K562 (cell line): ENCODE measurements around the gene ZBTB20. TPM values are rescaled to one million over a fixed set of nuclear protein-coding genes. Genes with fewer than 3 reads are reported as not detected.

Source experiments
- ATAC-seq: fragments of 200-7000 bp; cut with Tn5 transposase; 3 replicates; pipeline ENCODE4 v1.9.1; 2020; ENCODE audit warnings: moderate library complexity
- BruUV-seq: library from RNA; stranded (reverse); fragments of 400-500 nt; replicated peaks from 2 replicates; lab custom pipeline; 2021; lab: Mats Ljungman, UMichigan
- CTCF ChIA-PET: fragments of 300-600 bp; formaldehyde crosslinking; extraction: SDS; loops from one replicate; lab custom pipeline; 2021; ENCODE audit warnings: low intra/inter-chr PET ratio; lab: Yijun Ruan, JAX
- POLR2A ChIA-PET: fragments of 300-600, 350-650 bp; sonication (Branson Sonifier 250); formaldehyde crosslinking; extraction: SDS; loops from one replicate; lab custom pipeline; 2021; ENCODE audit warnings: antibody characterized with exemption, inconsistent platforms; lab: Yijun Ruan, JAX
- DNase-seq, 4 experiments: peaks; one replicate each; pipeline versions ENCODE4 v3.0.0 to v3.0.0-alpha.2; 2011 to 2018; ENCODE audit warnings: low spot score in 3 of 4, mixed read lengths in 3 of 4; ENCODE audit errors: extremely low read depth in 1 of 4
- FAIRE-seq: peaks from 2 replicates; lab custom pipeline; 2011; peaks lifted over from hg19 to GRCh38; lab: Jason Lieb, UNC
- H2AFZ ChIP-seq: 2 replicates; pipeline ENCODE4 v1.6.0; 2011; ENCODE audit warnings: low read depth, low read length, control low read depth, inconsistent platforms
- H3K27ac ChIP-seq: fragments of 200-600 bp; 3 replicates; pipeline ENCODE4 v1.8.0; 2011; ENCODE audit warnings: low read depth, mild to moderate bottlenecking, control low read depth, inconsistent platforms, low read length, moderate library complexity, mixed read lengths; ENCODE audit errors: extremely low read depth
- H3K27me3 ChIP-seq, 2 experiments: fragments of 300-600 bp in 1 of 2; 2 replicates in 1 of 2; 3 replicates in 1 of 2; pipeline versions ENCODE4 v1.6.0 to v1.8.0; 2011; ENCODE audit warnings: inconsistent platforms in 2 of 2, low read length in 2 of 2, mild to moderate bottlenecking in 1 of 2, mixed read lengths in 1 of 2, moderate library complexity in 1 of 2; ENCODE audit not compliant: control insufficient read depth in 2 of 2, insufficient read depth in 2 of 2
- H3K36me3 ChIP-seq: fragments of 300-600 bp; 3 replicates; pipeline ENCODE4 v1.8.0; 2011; ENCODE audit warnings: mild to moderate bottlenecking, low read length, inconsistent platforms; ENCODE audit not compliant: control insufficient read depth, insufficient read depth
- H3K4me1 ChIP-seq, 2 experiments: fragments of 200-600 bp in 1 of 2; replicated peaks in 1 of 2; 2 replicates in 1 of 2; 3 replicates in 1 of 2; pipeline versions ENCODE4 v1.5.1 to v1.8.0; 2011; ENCODE audit warnings: inconsistent platforms in 2 of 2, low read length in 2 of 2, mild to moderate bottlenecking in 1 of 2, mixed read lengths in 1 of 2, moderate library complexity in 1 of 2; ENCODE audit not compliant: control insufficient read depth in 2 of 2, insufficient read depth in 2 of 2
- H3K4me2 ChIP-seq: 2 replicates; pipeline ENCODE4 v1.6.1; 2011; ENCODE audit warnings: low read length, control low read depth, inconsistent platforms, mixed read lengths; ENCODE audit not compliant: insufficient read depth
- H3K4me3 ChIP-seq: fragments of 200-600 bp; sonication (generic), shearing (Covaris generic); 2 replicates; pipeline ENCODE4 v1.5.1; 2016; ENCODE audit warnings: control low read depth, inconsistent platforms
- H3K79me2 ChIP-seq: fragments of 200-600 bp; 3 replicates; pipeline ENCODE4 v1.8.0; 2011; ENCODE audit warnings: low read length, inconsistent platforms; ENCODE audit not compliant: control insufficient read depth, insufficient read depth
- H3K9ac ChIP-seq, 2 experiments: 2 replicates each; pipeline versions ENCODE4 v1.6.0 to v1.6.1; 2011; ENCODE audit warnings: low read depth in 2 of 2, low read length in 2 of 2, control low read depth in 1 of 2, inconsistent platforms in 1 of 2, mild to moderate bottlenecking in 1 of 2, mixed read lengths in 1 of 2; ENCODE audit not compliant: insufficient read depth in 1 of 2
- H3K9me1 ChIP-seq: one replicate; pipeline ENCODE4 v1.6.0; 2011; ENCODE audit warnings: inconsistent platforms, mild to moderate bottlenecking, low read length, moderate library complexity; ENCODE audit not compliant: control insufficient read depth, insufficient read depth
- H3K9me3 ChIP-seq: replicated peaks from 2 replicates; pipeline ENCODE4 v1.5.1; 2011; ENCODE audit warnings: low read depth, low read length, inconsistent platforms; ENCODE audit not compliant: control insufficient read depth, insufficient read depth
- H4K20me1 ChIP-seq: replicated peaks from 2 replicates; pipeline ENCODE4 v1.6.1; 2011; ENCODE audit warnings: low read length, inconsistent platforms, mixed read lengths; ENCODE audit not compliant: control insufficient read depth, insufficient read depth
- CREB1 ChIP-seq, 2 experiments: sonication (generic) in 1 of 2; formaldehyde crosslinking in 1 of 2; IDR thresholded peaks; 2 replicates each; pipeline versions ENCODE4 v1.6.1 to v1.8.0; 2012 to 2022; ENCODE audit warnings: inconsistent platforms in 1 of 2, mild to moderate bottlenecking in 1 of 2, missing genetic modification reagents in 1 of 2, moderate library complexity in 1 of 2
- CXXC5 ChIP-seq: fragments of 250-450 bp; sonication (Bioruptor Pico); IDR thresholded peaks from 2 replicates; pipeline ENCODE4 v1.8.0; 2022; ENCODE audit warnings: inconsistent platforms, mild to moderate bottlenecking, moderate library complexity
- FUS ChIP-seq: fragments of 200-400 bp; formaldehyde crosslinking; optimal IDR thresholded peaks from 2 replicates; pipeline ENCODE3; 2017; ENCODE audit warnings: low read depth, low read length
- NFE2 ChIP-seq: IDR thresholded peaks from 2 replicates; pipeline ENCODE4 v1.6.1; 2014; ENCODE audit warnings: antibody characterized with exemption, low read depth
- POU5F1 ChIP-seq: fragments of 150-350 bp; IDR thresholded peaks from 2 replicates; pipeline ENCODE4 v1.6.1; 2014; ENCODE audit warnings: borderline replicate concordance, low read length, low read depth, mild to moderate bottlenecking; ENCODE audit not compliant: partially characterized antibody
- RBM39 ChIP-seq: fragments of 200-400 bp; formaldehyde crosslinking; optimal IDR thresholded peaks from 2 replicates; pipeline ENCODE3; 2018; ENCODE audit warnings: low read depth, low read length
- THAP7 ChIP-seq: fragments of 250-450 bp; sonication (Bioruptor Pico); IDR thresholded peaks from 2 replicates; pipeline ENCODE4 v1.5.0; 2021
- USF1 ChIP-seq: sonication (generic); formaldehyde crosslinking; IDR thresholded peaks from 2 replicates; pipeline ENCODE4 v1.9.0; 2022; ENCODE audit warnings: mild to moderate bottlenecking, missing genetic modification reagents
- ZNF174 ChIP-seq: fragments of 250-450 bp; sonication (Bioruptor Pico); IDR thresholded peaks from 2 replicates; pipeline ENCODE4 v1.4.0; 2020; ENCODE audit warnings: mild to moderate bottlenecking
- WGBS: fragments of 100-300 bp; shearing (Covaris generic); methylation state at CpG from one replicate; pipeline ENCODE4 v1.1.6; 2016; ENCODE audit warnings: low coverage, mixed read lengths; ENCODE audit not compliant: insufficient coverage; ENCODE audit errors: missing lambda C conversion rate; 5-methylcytosine and 5-hydroxymethylcytosine counted together
- in situ Hi-C: fragments of 300-500 bp; cut with MboI; formaldehyde crosslinking; loops from 4 replicates; pipeline ENCODE4 v1.15.0; 2018; ENCODE audit warnings: inconsistent platforms, mixed read lengths
- intact Hi-C: fragments of 100-400 bp; cut with micrococcal nuclease; formaldehyde crosslinking; loops from 2 replicates; pipeline ENCODE4 v1.14.2; 2022
- polyA plus RNA-seq, 8 experiments: library from polyadenylated mRNA; depleted of rRNA in 4 of 8; stranded (reverse) in 5 of 8; unstranded in 3 of 8; fragments of >200 nt; fragmentation: Nextera tagmentation in 2 of 8; fragmentation: Illumina TruSeq in 1 of 8; extraction: Ambion mirVana in 2 of 8; extraction: Trizol in 1 of 8; gene quantifications; 2 replicates each; pipeline versions ENCODE4 v1.2.1 to v1.2.3, GENCODE V29; 2011 to 2014; ENCODE audit warnings: inconsistent platforms in 1 of 8, missing spikeins in 1 of 8
- total RNA-seq, 7 experiments: library from RNA; depleted of rRNA in 6 of 7; stranded (reverse); fragments of >200 nt in 6 of 7; fragmentation: Illumina TruSeq in 2 of 7; extraction: Trizol in 2 of 7; gene quantifications; 2 replicates each; pipeline versions ENCODE4 v1.2.1 to v1.2.3, GENCODE V29; 2011 to 2021; ENCODE audit warnings: low replicate concordance in 1 of 7
- TF ChIP-seq, protein P1 (sequence below): fragments of 150-350 bp; conservative IDR thresholded peaks from 2 replicates; pipeline ENCODE4 v1.6.1; 2014; ENCODE audit warnings: low read length

The ZBTB20 gene
- total and polyA plus RNA-seq, 9 of the 15 experiments (the other 6 are each of a cell fraction or from before 2014, with no cell fraction given) = 0.17 to 1.7 (median 0.45) TPM

DNA sequence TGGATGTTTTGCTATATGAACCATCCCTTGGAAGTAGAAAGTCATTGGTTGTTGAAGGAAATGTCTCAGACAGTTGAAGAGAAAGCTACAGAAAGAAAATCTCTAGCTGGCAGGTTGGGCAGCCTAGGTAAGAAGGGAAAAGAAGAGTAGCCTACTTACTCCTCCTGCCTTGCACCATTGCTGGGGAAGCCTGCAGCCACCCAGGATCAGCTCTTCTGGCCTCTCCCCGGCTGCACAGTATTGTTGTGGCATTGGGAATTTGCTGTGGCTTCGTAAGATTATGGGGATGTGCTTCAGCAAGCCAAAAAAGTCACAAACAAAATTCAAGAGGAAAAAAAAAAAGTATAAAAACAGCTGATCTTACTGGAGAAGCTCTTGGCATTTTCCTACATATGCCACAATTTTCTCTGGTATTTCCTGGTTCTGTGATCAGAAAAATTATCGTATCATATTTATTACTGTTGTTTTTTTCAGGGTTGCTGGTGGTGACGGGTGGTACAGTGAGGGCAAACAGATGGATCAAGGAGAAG is 699.1 kb downstream of the ZBTB20 start:
- Histone ChIP-seq H3K27me3 (no peaks in the 10 kb centered on the region), H3K36me3 (no peaks in the 10 kb centered on the region), H3K9me3 (no peaks in the 10 kb centered on the region), H3K4me1 (no peaks in the 10 kb centered on the region), H3K4me2 (no peak overlapping the region), H3K79me2 (no peaks in the 10 kb centered on the region), H3K4me3 (no peak overlapping the region), H3K9ac (no peak overlapping the region), H3K9me1 (no peaks in the 10 kb centered on the region), H3K27ac (no peak overlapping the region), H2AFZ (no peak overlapping the region), H4K20me1 (no peaks in the 10 kb centered on the region)
- POLR2A ChIA-PET = no interaction called here
- 2% methylated on average over 3 of the region's 4 CpGs for WGBS
- DNase-seq (no peak), ATAC-seq (no peak), FAIRE-seq (no peak)
- no peak for TF ChIP-seq RBM39
- TF ChIP-seq, protein P1, sequence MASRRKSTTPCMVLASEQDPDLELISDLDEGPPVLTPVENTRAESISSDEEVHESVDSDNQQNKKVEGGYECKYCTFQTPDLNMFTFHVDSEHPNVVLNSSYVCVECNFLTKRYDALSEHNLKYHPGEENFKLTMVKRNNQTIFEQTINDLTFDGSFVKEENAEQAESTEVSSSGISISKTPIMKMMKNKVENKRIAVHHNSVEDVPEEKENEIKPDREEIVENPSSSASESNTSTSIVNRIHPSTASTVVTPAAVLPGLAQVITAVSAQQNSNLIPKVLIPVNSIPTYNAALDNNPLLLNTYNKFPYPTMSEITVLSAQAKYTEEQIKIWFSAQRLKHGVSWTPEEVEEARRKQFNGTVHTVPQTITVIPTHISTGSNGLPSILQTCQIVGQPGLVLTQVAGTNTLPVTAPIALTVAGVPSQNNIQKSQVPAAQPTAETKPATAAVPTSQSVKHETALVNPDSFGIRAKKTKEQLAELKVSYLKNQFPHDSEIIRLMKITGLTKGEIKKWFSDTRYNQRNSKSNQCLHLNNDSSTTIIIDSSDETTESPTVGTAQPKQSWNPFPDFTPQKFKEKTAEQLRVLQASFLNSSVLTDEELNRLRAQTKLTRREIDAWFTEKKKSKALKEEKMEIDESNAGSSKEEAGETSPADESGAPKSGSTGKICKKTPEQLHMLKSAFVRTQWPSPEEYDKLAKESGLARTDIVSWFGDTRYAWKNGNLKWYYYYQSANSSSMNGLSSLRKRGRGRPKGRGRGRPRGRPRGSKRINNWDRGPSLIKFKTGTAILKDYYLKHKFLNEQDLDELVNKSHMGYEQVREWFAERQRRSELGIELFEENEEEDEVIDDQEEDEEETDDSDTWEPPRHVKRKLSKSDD = no peak
- TF ChIP-seq POU5F1 = no peak
- TF ChIP-seq USF1 (CRISPR knock-in tag) = no peak
- no peak for TF ChIP-seq NFE2
- no peak for TF ChIP-seq ZNF174
- TF ChIP-seq CREB1 (IDR thresholded peaks at IDR 0.05) = no peak
- no peak for TF ChIP-seq CREB1 (CRISPR knock-in tag; IDR thresholded peaks at IDR 0.05)
- TF ChIP-seq CXXC5 (CRISPR knock-in tag) = no peak
- TF ChIP-seq FUS = no peak
- TF ChIP-seq THAP7 (CRISPR knock-in tag) = no peak
- CTCF ChIA-PET = no interaction called here
- intact Hi-C loops = no loop called here
- no TSS peak for BruUV-seq
- in situ Hi-C loops = no loop called here
